ENCODE measurements around the gene ANKS6. TPM values are rescaled to one million over a fixed set of nuclear protein-coding genes. Genes with fewer than 3 reads are reported as not detected.

The ANKS6 gene
- total RNA-seq, 1 donor from 2014 or later, result 11.1 TPM

- Mint-ChIP-seq H3K27ac (no peak overlapping the region), H3K9me3 (peaks cover 3% of the 10 kb centered on the region), H3K27me3 (ENCODE audit: insufficient read depth) (peaks cover 49% of the 10 kb centered on the region), H3K4me1 (ENCODE audit: low read depth) (peaks cover 12% of the 10 kb centered on the region), H3K36me3 (ENCODE audit: low read depth) (peaks cover 2% of the 10 kb centered on the region), H3K4me3 (peak overlapping the region; percentile 63)
- intact Hi-C loops (cut with micrococcal nuclease), result loop anchor here (5.0 kb wide), 1 partner anchor 1788 kb away; no protein-coding TSS in a partner anchor
- DNase-seq (ENCODE audit: low spot score), result no peak
Observed at GRCh38 chr9:98809311-98810101, 13.2 kb upstream of the ANKS6 start.

- H3K36me3 Mint-ChIP-seq (ENCODE audit: low read depth), result peaks cover 2% of the 10 kb centered on the region
- no peak for DNase-seq (ENCODE audit: low spot score)
- peak overlapping the region; percentile 77 for H3K4me3 Mint-ChIP-seq
- peaks cover 12% of the 10 kb centered on the region for H3K4me1 Mint-ChIP-seq (ENCODE audit: low read depth)
- intact Hi-C loops (cut with micrococcal nuclease), result loop anchor here (5.0 kb wide), 1 partner anchor 1788 kb away; no protein-coding TSS in a partner anchor
- peaks cover 3% of the 10 kb centered on the region for H3K9me3 Mint-ChIP-seq
- no peak overlapping the region for H3K27ac Mint-ChIP-seq
- H3K27me3 Mint-ChIP-seq (ENCODE audit: insufficient read depth), result peaks cover 55% of the 10 kb centered on the region
Observed at GRCh38 chr9:98808875-98809274, 12.5 kb upstream of the ANKS6 start.

- H3K27me3 Mint-ChIP-seq (ENCODE audit: insufficient read depth), result peaks cover 56% of the 10 kb centered on the region
- intact Hi-C loops (cut with micrococcal nuclease), result loop anchor here (5.0 kb wide), 1 partner anchor 1789 kb away; no protein-coding TSS in a partner anchor
- H3K4me3 Mint-ChIP-seq, result peak overlapping the region; percentile 77
- no peak for DNase-seq (ENCODE audit: low spot score)
- H3K4me1 Mint-ChIP-seq (ENCODE audit: low read depth), result peaks cover 12% of the 10 kb centered on the region
- H3K36me3 Mint-ChIP-seq (ENCODE audit: low read depth), result peaks cover 2% of the 10 kb centered on the region
- peaks cover 3% of the 10 kb centered on the region for H3K9me3 Mint-ChIP-seq
- no peak overlapping the region for H3K27ac Mint-ChIP-seq
Observed at GRCh38 chr9:98808411-98808815, 12.1 kb upstream of the ANKS6 start.

GRCh38 chr9:98807814-98808195 lies 11.4 kb upstream of the ANKS6 start:
- H3K36me3 Mint-ChIP-seq (ENCODE audit: low read depth), result peaks cover 2% of the 10 kb centered on the region
- H3K27me3 Mint-ChIP-seq (ENCODE audit: insufficient read depth), result peaks cover 57% of the 10 kb centered on the region
- DNase-seq (ENCODE audit: low spot score), result peak; percentile 17
- H3K4me3 Mint-ChIP-seq, result peak overlapping the region; percentile 77
- intact Hi-C loops (cut with micrococcal nuclease), result loop anchor here (1.0 to 5.0 kb wide), 2 partner anchors 12 to 1789 kb away; partner anchors contain the start of gene ANKS6
- peaks cover 12% of the 10 kb centered on the region for H3K4me1 Mint-ChIP-seq (ENCODE audit: low read depth)
- H3K27ac Mint-ChIP-seq, result no peak overlapping the region
- no peaks in the 10 kb centered on the region for H3K9me3 Mint-ChIP-seq

- intact Hi-C loops (cut with micrococcal nuclease), result loop anchor here (1.0 to 5.0 kb wide), 2 partner anchors 11 to 1790 kb away; partner anchors contain the start of gene ANKS6
- H3K36me3 Mint-ChIP-seq (ENCODE audit: low read depth), result peaks cover 2% of the 10 kb centered on the region
- H3K9me3 Mint-ChIP-seq, result no peaks in the 10 kb centered on the region
- H3K27ac Mint-ChIP-seq, result no peak within 1 kb of the TSS
- peaks cover 12% of the 10 kb centered on the region for H3K4me1 Mint-ChIP-seq (ENCODE audit: low read depth)
- peaks cover 57% of the 10 kb centered on the region for H3K27me3 Mint-ChIP-seq (ENCODE audit: insufficient read depth)
- H3K4me3 Mint-ChIP-seq, result peak within 1 kb of the TSS; percentile 86
- peak; percentile 21 for DNase-seq (ENCODE audit: low spot score)
Observed at GRCh38 chr9:98807070-98807813, 10.9 kb upstream of the ANKS6 start, which contains the start of gene GALNT12. GALNT12 (plus strand) TSS chr9:98807670; CDS start chr9:98807699, 29 bp downstream.

- Mint-ChIP-seq H3K27ac (no peak overlapping the region), H3K9me3 (no peaks in the 10 kb centered on the region), H3K27me3 (ENCODE audit: insufficient read depth) (peaks cover 54% of the 10 kb centered on the region), H3K4me3 (peak overlapping the region; percentile 86), H3K36me3 (ENCODE audit: low read depth) (peaks cover 2% of the 10 kb centered on the region), H3K4me1 (ENCODE audit: low read depth) (peaks cover 12% of the 10 kb centered on the region)
- DNase-seq (ENCODE audit: low spot score), result no peak
- intact Hi-C loops (cut with micrococcal nuclease), result loop anchor here (1.0 to 5.0 kb wide), 2 partner anchors 10 to 1791 kb away; partner anchors contain the start of gene ANKS6
Observed at GRCh38 chr9:98806394-98807035, 10.2 kb upstream of the ANKS6 start.

- intact Hi-C loops (cut with micrococcal nuclease), result loop anchor here (5.0 kb wide), 1 partner anchor 1792 kb away; no protein-coding TSS in a partner anchor
- Mint-ChIP-seq H3K4me3 (no peak overlapping the region), H3K36me3 (ENCODE audit: low read depth) (no peaks in the 10 kb centered on the region), H3K4me1 (ENCODE audit: low read depth) (peaks cover 12% of the 10 kb centered on the region), H3K27ac (no peak overlapping the region), H3K27me3 (ENCODE audit: insufficient read depth) (peaks cover 50% of the 10 kb centered on the region), H3K9me3 (no peaks in the 10 kb centered on the region)
- no peak for DNase-seq (ENCODE audit: low spot score)
Observed at GRCh38 chr9:98805506-98806272, 9.3 kb upstream of the ANKS6 start.

- no peaks in the 10 kb centered on the region for H3K36me3 Mint-ChIP-seq (ENCODE audit: low read depth)
- peaks cover 46% of the 10 kb centered on the region for H3K27me3 Mint-ChIP-seq (ENCODE audit: insufficient read depth)
Observed at GRCh38 chr9:98804083-98804482, 7.7 kb upstream of the ANKS6 start.

GRCh38 chr9:98801969-98802371 lies 5.6 kb upstream of the ANKS6 start:
- no peak overlapping the region for H3K4me3 Mint-ChIP-seq
- intact Hi-C loops (cut with micrococcal nuclease), result no loop called here
- peaks cover 5% of the 10 kb centered on the region for H3K4me1 Mint-ChIP-seq (ENCODE audit: low read depth)
- peaks cover 43% of the 10 kb centered on the region for H3K27me3 Mint-ChIP-seq (ENCODE audit: insufficient read depth)
- H3K27ac Mint-ChIP-seq, result no peak overlapping the region
- peaks cover 16% of the 10 kb centered on the region for H3K9me3 Mint-ChIP-seq
- H3K36me3 Mint-ChIP-seq (ENCODE audit: low read depth), result peaks cover 4% of the 10 kb centered on the region
- no peak for DNase-seq (ENCODE audit: low spot score)

More at GRCh38 chr9:98804083-98804482, 7.7 kb upstream of the ANKS6 start:
- intact Hi-C loops (cut with micrococcal nuclease), result no loop called here
- H3K9me3 Mint-ChIP-seq, result peaks cover under 1% of the 10 kb centered on the region
- no peak for DNase-seq (ENCODE audit: low spot score)
- H3K27ac Mint-ChIP-seq, result no peak overlapping the region
- peaks cover 12% of the 10 kb centered on the region for H3K4me1 Mint-ChIP-seq (ENCODE audit: low read depth)
- H3K4me3 Mint-ChIP-seq, result no peak overlapping the region

GRCh38 chr9:98801561-98801960 lies 5.2 kb upstream of the ANKS6 start:
- DNase-seq (ENCODE audit: low spot score), result no peak
- Mint-ChIP-seq H3K4me3 (no peak overlapping the region), H3K27ac (no peak overlapping the region), H3K9me3 (peaks cover 16% of the 10 kb centered on the region), H3K36me3 (ENCODE audit: low read depth) (peaks cover 4% of the 10 kb centered on the region), H3K27me3 (ENCODE audit: insufficient read depth) (peaks cover 39% of the 10 kb centered on the region), H3K4me1 (ENCODE audit: low read depth) (peaks cover 6% of the 10 kb centered on the region)
- intact Hi-C loops (cut with micrococcal nuclease), result no loop called here

- peak overlapping the region; percentile 31 for H3K4me3 Mint-ChIP-seq
- DNase-seq (ENCODE audit: low spot score), result no peak
- peaks cover 20% of the 10 kb centered on the region for H3K27me3 Mint-ChIP-seq (ENCODE audit: insufficient read depth)
- H3K36me3 Mint-ChIP-seq (ENCODE audit: low read depth), result peaks cover 4% of the 10 kb centered on the region
- H3K9me3 Mint-ChIP-seq, result peaks cover 16% of the 10 kb centered on the region
- H3K4me1 Mint-ChIP-seq (ENCODE audit: low read depth), result peaks cover 16% of the 10 kb centered on the region
- intact Hi-C loops (cut with micrococcal nuclease), result no loop called here
- H3K27ac Mint-ChIP-seq, result no peak overlapping the region
Observed at GRCh38 chr9:98798254-98798653, 1.9 kb upstream of the ANKS6 start.

- H3K36me3 Mint-ChIP-seq (ENCODE audit: low read depth), result peaks cover 4% of the 10 kb centered on the region
- H3K9me3 Mint-ChIP-seq, result peaks cover 16% of the 10 kb centered on the region
- intact Hi-C loops (cut with micrococcal nuclease), result no loop called here
- H3K27me3 Mint-ChIP-seq (ENCODE audit: insufficient read depth), result peaks cover 20% of the 10 kb centered on the region
- DNase-seq (ENCODE audit: low spot score), result no peak
- H3K4me1 Mint-ChIP-seq (ENCODE audit: low read depth), result peaks cover 16% of the 10 kb centered on the region
- H3K27ac Mint-ChIP-seq, result no peak overlapping the region
- H3K4me3 Mint-ChIP-seq, result peak overlapping the region; percentile 84
Observed at GRCh38 chr9:98797491-98797890, 1.1 kb upstream of the ANKS6 start.
